ENCODE measurements around the gene HLA-DQA1. TPM values are rescaled to one million over a fixed set of nuclear protein-coding genes. Genes with fewer than 3 reads are reported as not detected.
A peak's percentile ranks its signal among the peaks of the same experiment; 100 is the strongest.

Gene HLA-DQA1
- total RNA-seq, 3 donors from 2014 or later (not counting 1 experiment from before 2014, with no cell fraction given), result 7.0 to 46.7 (median 39.9) TPM

DNA sequence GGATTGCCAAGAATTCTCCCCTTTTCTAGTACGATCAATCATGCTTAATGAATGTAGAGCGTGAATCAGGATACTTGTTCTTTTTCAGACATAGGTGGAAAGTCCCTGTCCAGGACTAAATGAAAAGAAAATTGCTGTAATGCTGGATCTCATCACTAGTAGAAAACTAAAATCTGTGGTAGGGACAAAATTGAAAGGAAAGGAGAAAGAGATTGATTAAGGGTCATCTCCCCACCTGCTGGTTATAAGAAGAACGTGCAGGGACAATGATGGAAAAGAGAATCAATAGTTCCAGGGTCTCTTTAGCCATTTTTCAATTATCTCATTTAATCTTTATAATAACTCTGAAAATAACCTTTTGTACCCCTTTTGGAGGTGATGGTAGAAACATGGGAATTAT, 28.8 kb upstream of the HLA-DQA1 start:
- ATAC-seq (no peak), DNase-seq (no peak)
- Histone ChIP-seq H3K4me3 (ENCODE audit: low read length) (no peak overlapping the region), H3K27me3 (ENCODE audit: control insufficient read depth, insufficient read depth, low read length) (no peaks in the 10 kb centered on the region), H3K36me3 (ENCODE audit: control insufficient read depth, insufficient read depth, low read length) (no peaks in the 10 kb centered on the region), H3K27ac (ENCODE audit: low read length) (peak overlapping the region; percentile 54), H3K9me3 (ENCODE audit: control insufficient read depth, insufficient read depth, low read length) (no peaks in the 10 kb centered on the region), H3K4me1 (ENCODE audit: control insufficient read depth, insufficient read depth, low read length) (no peaks in the 10 kb centered on the region)
- 94% methylated on average over 1 of the region's 3 CpGs for WGBS (ENCODE audit: insufficient coverage)
- Mint-ChIP-seq H3K4me1 (peaks cover 12 to 13% of the 10 kb centered on the region in 2 donors), H3K4me3 (no peak overlapping the region), H3K9me3 (no peaks in the 10 kb centered on the region), H3K27ac (peak overlapping the region in 1 of 2 donors; percentile 6), H3K36me3 (no peaks in the 10 kb centered on the region), H3K27me3 (ENCODE audit: low read depth in 2 of 2) (peaks cover 0 to 5% of the 10 kb centered on the region in 2 donors)
- intact Hi-C loops (cut with micrococcal nuclease), result no loop called here
- TF ChIP-seq, protein P1, sequence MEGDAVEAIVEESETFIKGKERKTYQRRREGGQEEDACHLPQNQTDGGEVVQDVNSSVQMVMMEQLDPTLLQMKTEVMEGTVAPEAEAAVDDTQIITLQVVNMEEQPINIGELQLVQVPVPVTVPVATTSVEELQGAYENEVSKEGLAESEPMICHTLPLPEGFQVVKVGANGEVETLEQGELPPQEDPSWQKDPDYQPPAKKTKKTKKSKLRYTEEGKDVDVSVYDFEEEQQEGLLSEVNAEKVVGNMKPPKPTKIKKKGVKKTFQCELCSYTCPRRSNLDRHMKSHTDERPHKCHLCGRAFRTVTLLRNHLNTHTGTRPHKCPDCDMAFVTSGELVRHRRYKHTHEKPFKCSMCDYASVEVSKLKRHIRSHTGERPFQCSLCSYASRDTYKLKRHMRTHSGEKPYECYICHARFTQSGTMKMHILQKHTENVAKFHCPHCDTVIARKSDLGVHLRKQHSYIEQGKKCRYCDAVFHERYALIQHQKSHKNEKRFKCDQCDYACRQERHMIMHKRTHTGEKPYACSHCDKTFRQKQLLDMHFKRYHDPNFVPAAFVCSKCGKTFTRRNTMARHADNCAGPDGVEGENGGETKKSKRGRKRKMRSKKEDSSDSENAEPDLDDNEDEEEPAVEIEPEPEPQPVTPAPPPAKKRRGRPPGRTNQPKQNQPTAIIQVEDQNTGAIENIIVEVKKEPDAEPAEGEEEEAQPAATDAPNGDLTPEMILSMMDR (IDR thresholded peaks at IDR 0.05), result peak; percentile 15

DNA sequence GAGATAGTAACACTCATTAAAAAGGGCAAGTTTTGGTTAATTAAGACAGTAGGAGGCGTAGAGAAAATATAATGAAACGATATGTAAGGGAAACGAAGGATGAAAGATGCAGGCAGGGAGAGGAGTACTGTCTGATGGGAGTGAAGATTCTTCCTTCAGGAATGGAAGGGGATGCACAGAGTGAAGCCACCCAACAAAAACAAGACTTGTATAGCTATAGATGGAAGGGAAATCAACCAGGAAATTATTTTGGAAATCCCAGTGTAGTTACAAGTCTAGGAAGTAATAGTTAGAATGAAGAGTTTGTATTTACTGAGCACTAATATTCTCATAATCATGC, 27.8 kb upstream of the HLA-DQA1 start:
- Histone ChIP-seq H3K4me1 (ENCODE audit: control insufficient read depth, insufficient read depth, low read length) (no peaks in the 10 kb centered on the region), H3K27ac (ENCODE audit: low read length) (peak overlapping the region; percentile 80), H3K4me3 (ENCODE audit: low read length) (no peak overlapping the region), H3K27me3 (ENCODE audit: control insufficient read depth, insufficient read depth, low read length) (no peaks in the 10 kb centered on the region), H3K9me3 (ENCODE audit: control insufficient read depth, insufficient read depth, low read length) (no peaks in the 10 kb centered on the region), H3K36me3 (ENCODE audit: control insufficient read depth, insufficient read depth, low read length) (no peaks in the 10 kb centered on the region)
- H3K4me1 Mint-ChIP-seq, result peaks cover 4 to 5% of the 10 kb centered on the region in 2 donors
- TF ChIP-seq, protein P1 (IDR thresholded peaks at IDR 0.05), result no peak
- intact Hi-C loops (cut with micrococcal nuclease), result no loop called here
- no peaks in the 10 kb centered on the region for H3K36me3 Mint-ChIP-seq
- ATAC-seq (no peak), DNase-seq (no peak)
- H3K9me3 Mint-ChIP-seq, result no peaks in the 10 kb centered on the region
- no peak overlapping the region for H3K4me3 Mint-ChIP-seq
- H3K27ac Mint-ChIP-seq, result no peak overlapping the region
- peaks cover 0 to 5% of the 10 kb centered on the region in 2 donors for H3K27me3 Mint-ChIP-seq (ENCODE audit: low read depth in 2 of 2)
- WGBS (ENCODE audit: insufficient coverage), result 61% methylated on average over 2 of the region's 3 CpGs

DNA sequence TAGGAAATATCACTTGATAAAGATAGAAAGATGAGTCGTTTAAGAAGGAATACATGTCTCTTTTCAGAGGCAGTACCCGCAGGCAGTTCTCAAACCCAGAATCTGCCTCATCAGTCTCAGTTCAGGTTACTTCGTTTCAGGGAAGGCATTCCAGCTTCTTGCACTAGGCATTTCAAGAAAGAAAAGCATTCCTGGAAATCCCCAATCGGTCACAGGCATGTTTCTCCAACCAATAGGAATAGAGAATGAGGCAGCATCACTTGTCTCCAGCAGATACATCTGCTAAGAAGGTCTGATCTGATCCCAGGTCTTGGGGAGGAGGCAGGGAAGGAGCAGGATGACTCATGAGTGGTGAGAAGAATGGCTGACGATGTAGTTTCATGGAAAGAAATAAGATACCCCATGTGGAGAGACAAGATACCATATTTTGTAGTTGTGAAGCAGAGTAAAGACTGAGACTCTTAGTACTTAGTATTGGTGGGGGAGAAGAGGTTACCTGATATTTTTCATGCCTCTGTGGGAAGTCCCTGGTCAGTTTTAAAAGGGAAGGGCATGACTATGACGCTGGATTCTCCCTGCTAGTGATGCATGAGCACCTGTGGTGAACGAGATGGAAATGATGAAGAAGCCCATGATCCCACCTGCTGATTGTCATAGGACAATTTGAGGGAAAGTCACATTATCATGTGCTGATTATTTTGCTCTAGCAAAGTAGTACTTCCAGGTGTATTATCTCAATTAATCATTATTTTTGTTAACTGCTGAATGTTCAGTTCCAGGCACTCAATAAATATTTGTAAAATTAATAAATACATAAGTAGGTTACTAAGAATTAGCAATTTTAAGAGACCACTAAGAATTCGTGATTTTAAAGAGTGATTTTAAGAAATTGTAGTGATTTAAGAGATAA, 27.2 kb upstream of the HLA-DQA1 start:
- DNase-seq (peak; percentile 20 to 95), ATAC-seq (peak; percentile 96 to 99 (median 99))
- no peaks in the 10 kb centered on the region for H3K27me3 ChIP-seq (ENCODE audit: control insufficient read depth, insufficient read depth, low read length)
- intact Hi-C loops (cut with micrococcal nuclease), result loop anchor here (1.0 kb wide), 1 partner anchor 12 kb away; no protein-coding TSS in a partner anchor
- Mint-ChIP-seq H3K9me3 (no peaks in the 10 kb centered on the region), H3K27me3 (ENCODE audit: low read depth in 2 of 2) (peaks cover 0 to 5% of the 10 kb centered on the region in 2 donors), H3K4me3 (no peak overlapping the region), H3K4me1 (peaks cover 0 to 2% of the 10 kb centered on the region in 2 donors), H3K36me3 (no peaks in the 10 kb centered on the region), H3K27ac (no peak overlapping the region)
- H3K4me3 ChIP-seq (ENCODE audit: low read length), result peak overlapping the region; percentile 18
- TF ChIP-seq, protein P1 (IDR thresholded peaks at IDR 0.05), result no peak
- no peaks in the 10 kb centered on the region for H3K4me1 ChIP-seq (ENCODE audit: control insufficient read depth, insufficient read depth, low read length)
- H3K9me3 ChIP-seq (ENCODE audit: control insufficient read depth, insufficient read depth, low read length), result no peaks in the 10 kb centered on the region
- H3K27ac ChIP-seq (ENCODE audit: low read length), result peak overlapping the region; percentile 80
- WGBS (ENCODE audit: insufficient coverage), result 1% methylated on average over 4 of the region's 8 CpGs
- H3K36me3 ChIP-seq (ENCODE audit: control insufficient read depth, insufficient read depth, low read length), result no peaks in the 10 kb centered on the region
